Hippocampal formation (tissue), 2 donors: ENCODE measurements around the gene PRRX2.
"Not testable (repeated sequence)": the region's sequence is repeated elsewhere in the genome, so short reads cannot be mapped to it uniquely, and the experiment has no call there.

ENCODE experiments used
- DNase-seq, 2 donors: peaks; one replicate each; lab custom pipeline; 2025; lab: John Stamatoyannopoulos, UW

The PRRX2 gene

DNA sequence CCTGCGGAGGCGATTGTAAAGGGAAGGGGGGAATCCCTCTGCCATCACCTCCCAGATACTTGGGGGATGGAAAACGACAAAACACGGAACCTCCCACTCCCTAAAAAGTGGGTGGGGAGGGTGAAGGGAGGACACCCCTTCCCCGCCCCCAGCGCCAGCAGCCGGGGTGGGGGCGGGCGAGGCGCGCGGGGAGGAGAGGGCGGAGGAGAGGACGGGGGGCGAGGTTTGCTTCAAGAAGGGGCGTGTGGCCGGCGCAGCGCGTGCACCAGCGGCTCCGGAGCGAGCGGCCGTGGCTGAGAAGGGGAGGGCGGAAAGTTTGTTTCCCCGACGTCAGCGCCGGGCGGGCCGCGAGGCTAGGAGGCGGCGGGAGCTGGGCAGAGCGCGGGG lies at the start of gene PRRX2:
TSS of gene PRRX2 (plus strand) at position 259 of the 387 bp plus-strand sequence. CDS start 221 bp downstream, outside the sequence.
- no peak for DNase-seq

DNA sequence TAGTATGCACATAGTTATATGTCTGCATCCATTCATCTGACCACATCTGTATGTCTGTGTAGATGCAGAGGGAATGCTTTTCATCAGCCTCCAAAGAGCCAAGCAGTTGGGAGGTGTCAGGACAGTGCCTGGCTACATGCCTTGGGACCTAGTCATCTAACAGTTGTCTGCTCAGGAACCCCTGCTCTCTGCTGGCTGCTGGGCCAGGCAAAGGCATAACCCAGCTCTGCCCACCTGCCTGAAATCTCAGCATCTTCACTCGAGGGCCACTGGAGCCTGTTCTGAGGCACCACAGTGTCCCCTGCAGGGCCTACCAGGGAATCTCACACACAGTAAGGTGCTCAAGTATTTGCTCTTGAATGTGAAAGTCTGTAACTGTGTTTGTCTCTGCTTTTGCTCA lies 48.3 kb upstream of the PRRX2 start:
- DNase-seq: no peak

DNA sequence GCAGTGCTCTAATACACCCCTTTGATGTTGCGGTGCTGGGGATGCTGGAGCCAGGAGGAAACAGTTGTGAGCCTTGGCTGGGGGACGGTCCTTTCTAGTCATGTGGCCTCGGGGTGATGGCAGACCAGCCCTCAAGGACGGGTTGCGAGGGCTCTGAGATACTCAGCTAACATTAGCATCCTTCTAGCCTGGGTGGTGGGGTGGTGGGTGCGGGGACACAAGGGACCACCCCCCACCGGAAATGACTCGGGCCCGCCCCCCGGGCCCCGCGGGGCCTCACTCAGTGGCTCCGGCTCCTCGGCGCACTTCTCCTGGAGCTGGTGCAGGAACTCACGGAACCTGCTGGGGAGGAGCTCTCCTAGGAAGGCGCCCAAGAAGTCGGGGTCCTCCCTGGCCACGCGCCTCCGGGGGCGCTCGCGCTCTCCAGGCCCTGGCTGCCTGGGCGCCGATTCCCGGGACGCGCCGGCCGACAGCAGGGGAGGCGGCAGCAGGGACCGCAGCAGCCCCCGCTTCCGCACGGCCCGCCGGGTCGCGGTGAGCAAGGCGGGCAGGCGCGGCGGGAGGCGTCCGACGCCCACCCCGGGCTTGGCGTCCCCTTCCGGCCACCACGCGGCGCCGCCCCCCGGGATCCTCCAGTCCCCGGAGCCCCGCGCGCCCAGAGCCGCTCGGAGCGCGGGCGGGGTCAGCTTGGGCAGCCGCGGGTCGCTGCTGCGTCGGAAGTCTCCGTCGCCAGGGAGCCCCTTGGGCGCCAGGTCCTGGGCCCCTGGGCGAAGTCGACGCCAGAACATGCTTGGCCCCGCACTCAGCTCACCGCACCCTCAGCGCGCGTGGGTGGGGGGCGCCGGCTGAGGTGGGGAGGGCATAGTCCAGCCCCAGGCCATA lies 45.4 kb upstream of the PRRX2 start:
- no peak for DNase-seq

DNA sequence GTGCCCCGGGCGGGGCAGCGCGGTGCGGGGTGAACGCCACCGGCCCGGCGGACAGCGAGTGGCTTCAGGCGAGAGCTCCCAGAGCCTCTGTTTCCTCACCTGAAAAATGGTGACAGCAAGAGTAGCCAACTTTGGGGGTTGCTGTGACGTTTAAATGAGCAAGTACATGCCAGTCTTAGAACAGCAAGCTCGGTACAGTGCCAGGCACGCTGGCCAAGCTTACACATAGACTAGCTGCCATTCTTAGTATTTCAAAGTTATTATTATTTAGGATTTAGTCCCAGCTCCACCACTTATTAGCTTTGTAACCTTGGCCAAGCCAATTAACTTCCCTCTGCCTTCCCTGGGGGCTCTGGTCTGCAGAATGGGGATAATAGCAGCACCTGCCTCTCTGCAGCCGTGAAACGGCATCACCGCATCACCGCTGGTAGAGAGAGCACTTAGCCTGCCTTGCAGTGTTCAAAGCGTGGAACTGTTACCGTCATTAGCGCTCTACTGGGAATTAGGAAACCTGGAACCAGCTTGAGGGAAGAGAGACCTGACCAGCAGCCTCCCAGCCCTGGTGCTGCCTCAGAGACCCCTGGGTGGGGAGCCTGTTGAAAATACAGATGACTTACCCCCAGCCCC lies 44.7 kb upstream of the PRRX2 start, which contains the start of gene C9orf50:
TSS of gene C9orf50 (minus strand) at position 433 of the 627 bp plus-strand sequence. CDS start 527 bp downstream, outside the sequence.
- no peak for DNase-seq

DNA sequence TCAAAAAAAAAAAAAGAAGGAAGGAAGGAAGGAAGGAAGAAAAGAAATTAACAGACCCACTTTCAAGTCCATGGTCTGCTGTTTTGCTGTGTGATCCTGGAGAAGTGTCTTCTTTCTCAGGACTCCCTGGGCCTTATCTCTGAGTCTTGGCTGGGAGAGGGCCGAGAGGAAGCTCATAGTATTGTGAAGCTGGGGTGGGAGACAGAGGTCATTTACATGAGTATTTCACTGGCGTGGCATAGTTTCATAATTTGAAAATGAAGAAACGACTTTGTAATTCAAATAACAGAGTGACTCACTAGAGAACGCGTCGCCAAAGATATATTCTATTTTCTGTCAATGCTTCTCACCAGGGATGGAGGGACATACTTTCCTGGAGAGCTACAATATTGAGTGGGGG lies 42.1 kb upstream of the PRRX2 start:
- no peak for DNase-seq

DNA sequence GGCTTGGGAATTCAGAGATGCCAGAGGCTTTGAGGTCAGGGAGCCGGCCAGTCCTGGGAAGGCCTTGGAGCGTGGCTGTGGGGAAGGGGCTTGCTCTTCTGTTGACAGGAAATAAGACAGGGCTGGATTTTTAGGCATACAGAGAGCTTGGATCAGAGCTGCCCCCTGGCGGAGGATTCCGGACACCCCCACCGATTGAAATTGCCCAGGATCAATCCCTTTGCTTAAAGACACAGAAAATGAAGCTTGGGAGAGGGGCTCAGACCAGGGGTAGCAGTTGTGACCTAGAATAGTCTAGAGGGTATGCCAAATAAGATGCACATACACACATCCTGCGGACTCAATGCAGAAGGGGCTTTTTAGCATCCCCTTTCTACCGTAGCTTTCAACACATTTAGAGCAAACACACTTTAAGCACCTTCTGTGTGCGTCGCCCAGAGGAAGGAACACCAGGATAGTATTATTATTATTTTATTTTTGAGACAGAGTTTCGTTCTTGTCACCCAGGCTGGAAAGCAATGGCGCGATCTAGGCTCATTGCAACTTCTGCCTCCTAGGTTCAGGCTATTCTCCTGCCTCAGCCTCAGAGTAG lies 41.2 kb upstream of the PRRX2 start:
- peak in 1 of 2 donors; percentile 21 for DNase-seq

DNA sequence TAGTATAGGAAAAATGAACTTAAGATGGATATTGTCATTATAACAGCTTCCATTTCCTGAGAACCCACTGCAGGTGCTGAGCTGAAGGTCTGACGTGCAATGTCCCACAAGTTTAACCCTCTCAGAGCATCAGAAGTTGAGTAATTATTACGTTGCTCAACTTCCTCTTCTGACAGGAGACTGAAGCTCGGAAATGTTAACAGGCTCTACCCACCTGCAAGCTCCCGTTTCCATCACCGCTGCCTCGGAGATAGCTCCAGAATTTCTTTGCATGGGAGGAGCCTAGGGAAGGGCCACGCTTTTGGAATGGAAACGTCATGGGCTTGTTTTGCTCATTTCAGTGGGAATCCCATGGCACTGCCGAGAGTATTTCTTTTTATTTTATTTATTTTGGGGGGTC lies 40.5 kb upstream of the PRRX2 start:
- no peak for DNase-seq

DNA sequence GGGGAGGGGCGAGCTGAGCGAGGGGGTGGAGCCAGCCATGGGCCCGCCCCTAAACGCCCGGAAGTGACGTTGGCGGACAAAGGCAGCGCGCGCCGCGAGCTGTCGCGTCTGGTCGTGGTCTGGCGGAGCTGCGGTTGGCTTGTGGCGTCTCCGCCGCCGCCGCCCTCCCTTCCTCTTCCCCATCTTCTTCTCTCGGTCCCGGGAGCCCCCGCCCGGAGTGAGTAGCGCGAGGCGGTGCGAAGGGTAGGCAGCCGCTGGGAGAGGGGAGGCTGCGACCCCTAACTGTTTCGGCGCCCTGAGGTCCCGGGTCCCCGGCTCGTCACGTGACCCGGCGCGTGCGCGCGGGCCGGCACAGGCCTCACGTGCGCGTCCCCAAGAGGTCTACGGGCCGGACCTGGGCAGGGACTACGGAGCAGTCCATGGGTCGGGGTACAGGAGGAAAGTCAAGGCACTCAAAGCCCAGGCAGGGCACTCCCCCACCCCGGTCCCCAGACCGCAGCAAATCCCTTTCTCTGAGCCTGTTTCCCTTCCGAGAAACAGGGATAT lies 39.3 kb upstream of the PRRX2 start, which contains the start of gene NTMT1:
TSS of gene NTMT1 (plus strand) at position 85 of the 546 bp plus-strand sequence. CDS start 6,541 bp downstream, outside the sequence.
- peak; percentile 81 to 89 for DNase-seq

DNA sequence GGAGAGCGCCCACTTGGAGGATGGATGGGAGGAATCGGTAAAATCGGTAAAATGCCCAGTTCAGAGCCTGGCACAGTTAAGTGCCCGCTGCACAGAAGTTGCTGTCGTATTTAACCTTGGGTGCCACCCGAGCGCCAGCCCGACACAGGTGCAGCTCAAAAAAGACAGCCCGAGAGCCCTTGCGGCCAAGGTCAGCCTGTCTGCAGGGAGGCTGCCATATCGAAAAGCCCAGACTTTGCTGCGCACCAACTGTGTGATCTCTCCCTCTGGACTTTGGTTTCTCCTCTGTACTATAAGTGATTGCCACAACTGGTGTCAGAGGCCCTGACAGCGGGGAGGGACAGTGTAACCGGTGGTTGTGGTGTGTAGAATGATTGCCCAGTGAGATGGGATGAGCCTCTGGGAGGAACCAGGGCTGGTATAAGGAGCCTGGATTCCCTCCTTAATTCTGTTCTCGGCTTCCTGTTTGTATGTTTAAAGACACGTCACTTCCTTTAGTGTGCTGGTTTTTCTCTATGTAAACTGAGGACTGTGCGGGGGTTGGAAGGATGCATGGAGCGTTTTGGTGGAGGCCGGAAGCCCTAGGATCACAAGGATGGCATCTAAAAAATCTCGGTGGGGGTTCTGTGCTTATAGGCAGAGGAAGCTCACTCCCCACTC lies 38.7 kb upstream of the PRRX2 start:
- DNase-seq: no peak

DNA sequence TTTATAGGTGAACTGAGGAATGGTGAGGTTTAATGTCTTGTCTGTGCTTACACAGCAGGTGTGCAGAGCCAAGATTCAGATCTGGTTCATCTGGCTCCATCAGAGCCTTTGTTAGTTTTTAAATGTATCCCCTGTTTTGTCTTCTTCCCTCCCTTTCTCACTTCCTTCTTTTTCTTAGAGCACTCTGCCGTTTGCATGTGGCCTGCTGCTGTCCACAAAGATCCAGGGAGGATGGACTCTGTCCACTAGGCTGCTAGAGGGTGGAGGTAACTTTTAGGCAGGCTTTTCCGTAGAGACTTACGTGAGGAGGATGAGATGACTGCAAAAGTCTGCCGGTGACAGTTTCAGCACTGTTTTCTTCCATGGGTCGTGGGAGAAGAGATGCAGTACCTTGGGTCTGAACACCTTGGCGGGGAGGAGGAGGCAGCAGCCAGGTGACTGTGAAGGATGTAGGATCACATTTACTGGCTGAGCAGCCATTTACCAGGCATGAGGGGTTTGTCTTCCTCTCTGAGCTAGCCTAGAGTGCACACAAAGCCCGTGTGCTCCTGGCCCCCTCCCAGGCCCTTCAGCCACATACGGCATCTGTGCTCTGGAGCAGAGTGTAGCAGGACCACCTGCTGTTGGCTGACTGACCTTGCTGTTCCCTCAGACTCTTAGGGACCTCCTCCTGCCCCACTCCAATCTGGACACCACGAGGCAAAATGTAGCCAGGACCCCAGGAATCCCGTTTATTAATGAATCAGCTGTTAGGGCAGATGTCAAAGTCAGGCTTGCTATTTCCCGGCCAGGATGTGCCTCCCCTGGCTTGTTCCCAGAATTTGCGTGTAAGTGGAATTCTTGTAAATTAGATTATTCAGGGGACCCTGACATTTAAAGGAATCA lies 37.6 kb upstream of the PRRX2 start:
- DNase-seq: no peak

DNA sequence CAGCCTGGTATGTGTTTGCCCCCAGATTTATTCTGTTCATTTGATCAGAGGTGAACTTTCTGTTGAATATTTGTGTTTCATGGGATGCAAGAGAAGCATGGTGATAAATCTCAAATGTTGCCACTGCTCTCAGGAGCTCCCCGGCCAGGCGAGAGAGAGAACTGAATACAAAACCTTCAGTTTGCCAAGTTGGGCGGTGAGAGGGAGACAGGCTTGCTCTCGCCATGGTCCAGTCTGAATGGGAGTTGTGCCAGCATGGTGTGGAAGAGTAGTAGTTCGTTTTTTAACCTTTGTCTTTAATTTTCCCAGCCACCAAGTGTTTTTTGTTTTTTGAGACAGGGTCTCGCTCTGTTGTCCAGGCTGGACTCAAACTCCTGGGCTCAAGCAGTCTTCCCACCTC lies 36.7 kb upstream of the PRRX2 start:
- DNase-seq: no peak

DNA sequence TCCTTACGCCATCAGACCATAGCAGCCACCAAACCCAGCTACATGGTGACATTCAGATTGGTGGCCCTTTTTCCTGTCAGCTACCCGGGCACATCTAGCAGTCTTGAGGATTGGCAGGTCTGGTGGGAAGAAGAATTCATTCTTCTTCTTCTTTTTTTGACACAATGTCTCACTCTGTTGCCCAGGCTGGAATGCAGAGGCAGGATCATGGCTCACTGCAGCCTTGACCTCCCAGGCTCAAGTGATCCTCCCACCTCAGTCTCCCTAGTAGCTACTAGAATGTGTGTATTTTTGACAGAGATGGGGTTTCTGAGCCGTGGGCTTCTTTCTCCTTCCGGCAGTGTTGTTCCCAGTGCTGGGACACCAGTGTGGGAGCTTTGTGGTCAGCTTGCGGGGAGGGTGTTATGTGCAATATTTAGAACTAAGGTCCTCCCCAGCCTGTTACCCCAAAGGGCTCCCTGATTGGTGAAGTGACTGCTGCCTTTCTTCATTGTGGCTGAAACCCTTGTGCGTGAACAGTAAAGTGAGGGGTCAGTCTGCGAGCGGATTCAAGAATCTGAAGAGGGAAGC lies 36.1 kb upstream of the PRRX2 start:
- DNase-seq: no peak

DNA sequence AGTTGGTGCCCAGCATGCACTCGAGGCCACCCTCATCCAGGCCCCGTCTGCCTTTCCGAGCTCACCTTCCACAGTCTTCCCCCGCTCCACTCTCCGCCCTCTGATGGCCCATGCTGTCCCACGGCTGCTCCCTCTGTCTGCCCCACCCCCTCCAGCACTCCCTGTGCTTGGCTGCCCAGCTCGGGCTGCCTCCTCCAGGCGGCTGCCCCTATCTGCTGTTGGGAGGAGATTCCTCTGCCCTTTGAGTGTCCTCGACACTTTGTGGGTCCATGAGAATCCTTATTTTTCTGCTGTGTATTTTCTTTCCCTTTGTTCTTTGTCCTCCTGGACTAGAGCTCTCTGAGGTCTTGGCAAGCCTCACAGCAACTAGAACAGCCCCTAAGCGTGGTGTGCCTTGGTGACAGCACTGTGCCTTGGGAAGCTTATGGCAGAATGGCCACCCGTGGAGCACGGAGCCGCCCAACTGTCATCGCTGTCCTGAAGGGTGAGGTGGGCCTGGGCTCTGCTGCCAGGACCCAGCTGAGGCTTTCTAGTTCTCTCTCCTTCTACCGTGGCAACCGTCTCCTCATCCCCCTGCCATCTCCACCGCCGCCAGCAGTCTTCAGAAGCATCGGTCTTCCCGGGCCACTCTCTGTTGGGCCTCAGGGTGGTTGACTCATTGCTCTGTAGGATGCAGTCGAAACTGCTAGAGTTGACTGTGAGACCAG lies 34.3 kb upstream of the PRRX2 start:
- DNase-seq: peak; percentile 19 to 35

DNA sequence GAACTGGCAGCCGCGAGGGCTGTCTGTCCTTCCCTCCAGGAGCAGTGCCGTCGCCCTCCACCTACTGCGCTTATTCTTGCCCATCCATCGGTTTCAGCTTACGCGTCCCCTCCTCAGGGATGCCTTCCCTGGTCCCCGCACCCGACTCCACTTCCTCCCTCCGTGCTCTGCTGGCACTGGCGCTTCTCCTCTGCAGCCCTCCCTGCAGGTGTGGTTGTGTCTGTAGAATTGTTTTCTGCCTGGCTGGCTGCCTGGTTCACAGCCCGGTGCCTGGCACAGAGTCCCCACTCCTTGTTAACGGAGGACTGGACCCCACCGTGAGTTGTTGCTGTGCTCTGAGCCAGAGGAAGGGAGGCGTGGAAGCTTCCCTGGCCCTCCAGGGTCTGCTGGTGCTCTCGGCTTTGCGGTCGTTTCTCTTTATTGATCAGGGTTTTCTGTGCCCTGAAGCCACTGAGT lies 33.7 kb upstream of the PRRX2 start:
- no peak for DNase-seq

DNA sequence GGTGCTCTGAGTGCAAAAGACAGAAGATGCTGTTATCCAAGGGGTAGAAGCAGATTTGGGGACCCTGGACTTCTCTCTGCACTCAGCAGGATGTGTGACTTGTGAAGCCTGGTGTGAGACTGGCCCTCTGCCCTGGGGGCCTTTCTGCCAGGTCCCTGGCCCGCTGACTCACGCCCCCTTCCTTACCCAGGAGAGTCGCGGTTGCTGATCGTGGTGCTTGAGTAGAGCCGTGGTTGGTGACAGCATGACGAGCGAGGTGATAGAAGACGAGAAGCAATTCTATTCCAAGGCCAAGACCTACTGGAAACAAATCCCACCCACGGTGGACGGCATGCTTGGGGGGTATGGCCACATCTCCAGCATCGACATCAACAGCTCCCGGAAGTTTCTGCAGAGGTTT lies 33.0 kb upstream of the PRRX2 start:
- DNase-seq: no peak

DNA sequence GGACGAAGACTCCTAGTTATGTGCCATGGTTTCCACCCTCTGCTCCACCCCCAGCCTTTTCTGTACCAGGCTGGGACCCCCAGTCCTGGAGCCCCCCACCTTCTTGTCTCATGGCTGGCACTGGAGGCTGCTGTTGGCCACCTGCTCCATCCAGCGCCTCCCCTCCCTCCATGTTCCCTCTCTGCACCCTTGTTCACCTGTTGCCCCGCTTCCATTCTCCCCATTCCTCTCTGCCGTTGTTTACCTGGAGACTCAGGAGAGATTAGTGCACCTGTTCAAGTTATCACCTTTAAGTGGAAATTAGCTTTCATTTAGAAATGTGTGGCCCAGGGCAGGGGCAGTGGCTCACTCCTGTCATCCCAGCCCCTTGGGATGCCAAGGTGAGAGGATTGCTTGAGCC lies 32.2 kb upstream of the PRRX2 start:
- no peak for DNase-seq

DNA sequence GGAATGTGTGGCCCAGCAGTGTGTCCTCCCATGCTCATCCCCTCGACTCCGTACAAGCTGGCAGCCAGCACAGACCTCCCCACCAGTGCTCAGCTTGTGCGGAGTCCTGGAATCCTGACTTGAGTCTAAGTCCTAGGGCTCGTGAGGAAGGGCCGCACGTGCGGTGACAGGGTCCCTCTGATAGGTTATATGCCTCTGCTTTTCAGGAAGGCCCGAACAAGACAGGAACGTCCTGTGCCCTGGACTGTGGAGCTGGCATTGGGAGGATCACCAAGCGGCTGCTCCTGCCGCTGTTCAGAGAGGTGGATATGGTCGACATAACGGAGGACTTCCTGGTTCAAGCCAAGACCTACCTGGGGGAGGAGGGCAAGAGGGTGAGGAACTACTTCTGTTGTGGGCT lies 31.6 kb upstream of the PRRX2 start:
- no peak for DNase-seq

DNA sequence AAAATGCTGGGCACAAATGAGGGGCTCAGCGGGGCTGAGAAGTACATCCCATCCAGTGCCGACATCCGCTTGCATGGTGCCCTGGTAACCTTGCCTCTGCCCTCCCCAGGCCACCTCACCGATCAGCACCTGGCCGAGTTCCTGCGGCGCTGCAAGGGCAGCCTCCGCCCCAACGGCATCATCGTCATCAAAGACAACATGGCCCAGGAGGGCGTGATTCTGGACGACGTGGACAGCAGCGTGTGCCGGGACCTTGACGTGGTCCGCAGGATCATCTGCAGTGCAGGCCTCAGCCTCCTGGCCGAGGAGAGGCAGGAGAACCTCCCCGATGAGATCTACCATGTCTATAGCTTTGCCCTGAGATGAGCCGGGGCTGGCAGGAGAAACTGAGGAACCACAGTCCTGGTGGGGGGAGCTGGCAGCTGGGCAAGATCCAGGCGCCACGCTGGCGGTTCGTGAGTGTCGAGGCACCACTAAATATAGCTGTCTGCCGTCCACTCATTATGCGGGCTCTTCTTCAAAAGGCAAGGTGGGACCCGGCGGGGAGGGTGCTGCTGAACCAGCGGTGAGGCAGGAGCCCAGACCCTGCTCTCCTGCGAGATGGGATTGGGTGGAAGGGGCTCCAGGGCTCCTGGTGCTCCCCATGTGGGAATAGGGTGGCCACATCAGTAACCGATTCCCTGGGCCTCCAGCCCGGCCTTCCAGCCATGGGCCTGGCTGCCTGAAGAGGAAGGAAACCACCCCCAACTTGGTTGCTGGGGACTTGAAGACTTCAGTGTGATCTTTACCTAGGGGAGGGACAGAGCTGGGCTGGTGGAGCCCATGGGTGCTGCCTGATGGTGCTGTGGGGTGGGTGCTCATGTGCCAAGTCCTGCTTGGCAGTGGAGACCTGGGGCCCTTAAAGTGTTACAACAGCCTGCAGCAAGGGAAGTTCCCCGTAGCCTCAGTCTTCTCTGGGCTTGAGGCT lies 30.1 kb upstream of the PRRX2 start:
- no peak for DNase-seq

DNA sequence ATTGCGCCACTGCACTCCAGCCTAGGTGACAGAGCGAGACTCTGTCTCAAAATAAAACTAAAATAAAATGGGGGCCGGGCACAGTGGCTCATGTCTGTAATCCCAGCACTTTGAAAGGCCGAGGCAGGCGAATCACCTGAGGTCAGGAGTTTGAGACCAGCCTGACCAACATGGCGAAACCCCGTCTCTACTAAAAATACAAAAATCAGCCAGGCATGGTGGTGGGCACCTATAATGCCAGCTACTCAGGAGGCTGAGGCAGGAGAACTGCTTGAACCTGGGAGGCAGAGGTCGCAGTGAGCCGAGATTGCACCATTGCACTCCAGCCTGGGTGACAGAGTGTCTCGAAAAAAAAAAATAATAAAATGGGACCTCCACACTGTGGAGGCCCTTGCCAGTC lies 29.1 kb upstream of the PRRX2 start:
- not testable (repeated sequence) for DNase-seq
